Vagina (tissue), 2 donors: ENCODE measurements around the gene ALDH1A1.

Source experiments
- POLR2A ChIP-seq, 2 donors: fragments of 450-650 bp; IDR thresholded peaks; one replicate each; pipeline ENCODE4 v1.6.1; 2017; ENCODE audit warnings: antibody characterized with exemption in 2 of 2, mild to moderate bottlenecking in 2 of 2, moderate library complexity in 2 of 2
- POLR2AphosphoS5 ChIP-seq, 2 donors: sonication (generic); formaldehyde crosslinking; IDR thresholded peaks; one replicate each; pipeline ENCODE4 v1.9.0; 2017; ENCODE audit warnings: antibody characterized with exemption in 2 of 2, mild to moderate bottlenecking in 2 of 2, low read depth in 1 of 2; ENCODE audit not compliant: insufficient read depth in 1 of 2
- TF ChIP-seq, protein P1 (sequence below), 3 experiments: fragments of 450-650 bp in 2 of 3; fragments of 200-600 bp in 1 of 3; sonication (generic) in 1 of 3; IDR thresholded peaks; one replicate each; pipeline ENCODE4 v1.5.1; 2017 to 2019; ENCODE audit warnings: antibody characterized with exemption in 3 of 3, mild to moderate bottlenecking in 2 of 3, moderate library complexity in 2 of 3

DNA sequence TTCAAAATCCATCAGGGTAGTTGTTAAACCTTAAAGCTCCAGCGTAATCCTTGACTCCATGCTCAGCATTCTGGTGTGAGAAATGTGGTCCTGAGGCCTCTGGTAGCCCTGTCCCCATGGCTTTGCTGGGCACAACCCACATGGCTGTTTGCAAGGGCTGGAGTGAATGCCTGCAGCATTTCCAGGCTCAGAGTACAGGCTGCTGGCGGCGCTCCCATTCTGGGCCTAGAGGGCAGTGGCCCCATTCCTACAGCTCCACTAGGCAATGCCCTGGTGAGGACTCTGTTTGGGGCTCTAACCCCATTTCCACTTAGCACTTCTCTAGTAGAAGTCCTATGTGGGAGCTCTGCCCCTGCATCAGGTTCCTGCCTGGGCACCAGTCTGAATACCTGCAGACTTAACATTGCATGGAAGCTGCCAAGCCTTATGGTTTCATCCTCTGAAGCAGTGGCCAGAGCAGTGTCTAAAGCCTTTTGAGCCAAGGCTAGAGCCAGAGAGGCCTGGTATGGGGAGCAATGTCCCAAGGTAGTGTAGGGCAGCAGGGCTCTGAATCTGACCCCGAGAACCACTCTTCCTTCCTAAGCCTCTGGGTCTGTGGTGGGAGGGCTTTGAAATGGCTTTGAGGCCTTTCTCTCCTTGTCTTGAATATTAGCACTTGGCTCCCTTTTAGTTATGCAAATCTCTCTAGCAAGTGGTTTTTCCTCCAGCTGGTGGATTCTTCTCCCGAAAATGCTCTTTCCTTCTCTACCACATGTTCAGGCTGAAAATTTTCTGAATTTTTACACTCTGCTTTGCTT lies 5.8 kb upstream of the ALDH1A1 start:
- TF ChIP-seq POLR2A (IDR thresholded peaks at IDR 0.05) (no peak), POLR2AphosphoS5 (IDR thresholded peaks at IDR 0.05; ENCODE audit: insufficient read depth in 1 of 2, low read depth in 1 of 2) (no peak)
- TF ChIP-seq, protein P1, sequence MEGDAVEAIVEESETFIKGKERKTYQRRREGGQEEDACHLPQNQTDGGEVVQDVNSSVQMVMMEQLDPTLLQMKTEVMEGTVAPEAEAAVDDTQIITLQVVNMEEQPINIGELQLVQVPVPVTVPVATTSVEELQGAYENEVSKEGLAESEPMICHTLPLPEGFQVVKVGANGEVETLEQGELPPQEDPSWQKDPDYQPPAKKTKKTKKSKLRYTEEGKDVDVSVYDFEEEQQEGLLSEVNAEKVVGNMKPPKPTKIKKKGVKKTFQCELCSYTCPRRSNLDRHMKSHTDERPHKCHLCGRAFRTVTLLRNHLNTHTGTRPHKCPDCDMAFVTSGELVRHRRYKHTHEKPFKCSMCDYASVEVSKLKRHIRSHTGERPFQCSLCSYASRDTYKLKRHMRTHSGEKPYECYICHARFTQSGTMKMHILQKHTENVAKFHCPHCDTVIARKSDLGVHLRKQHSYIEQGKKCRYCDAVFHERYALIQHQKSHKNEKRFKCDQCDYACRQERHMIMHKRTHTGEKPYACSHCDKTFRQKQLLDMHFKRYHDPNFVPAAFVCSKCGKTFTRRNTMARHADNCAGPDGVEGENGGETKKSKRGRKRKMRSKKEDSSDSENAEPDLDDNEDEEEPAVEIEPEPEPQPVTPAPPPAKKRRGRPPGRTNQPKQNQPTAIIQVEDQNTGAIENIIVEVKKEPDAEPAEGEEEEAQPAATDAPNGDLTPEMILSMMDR (IDR thresholded peaks at IDR 0.05): no peak
